Astrocyte of the spinal cord (primary cell): ENCODE data around the gene EGFL6.

Experiments
- DNase-seq: peaks from one replicate; pipeline ENCODE4 v3.0.0; 2011; ENCODE audit warnings: low read depth, low spot score
- H3K4me3 ChIP-seq: 2 replicates; pipeline ENCODE4 v1.5.1; 2011; ENCODE audit warnings: low read depth, mild to moderate bottlenecking, low read length, moderate library complexity
- in situ Hi-C: cut with HindIII; loops from 2 replicates; pipeline ENCODE4 v1.10.0; 2017; ENCODE audit warnings: low sequenced_read_pairs
- TF ChIP-seq, protein P1 (sequence below): IDR thresholded peaks from 2 replicates; pipeline ENCODE4 v1.5.1; 2012; ENCODE audit warnings: low read depth, mild to moderate bottlenecking, low read length, inconsistent platforms

Gene EGFL6

GRCh38 chrX:13552892-13553291 lies 16.5 kb upstream of the EGFL6 start:
- H3K4me3 ChIP-seq, result no peak overlapping the region
- no peak for DNase-seq
- in situ Hi-C loops, result no loop called here
- TF ChIP-seq, protein P1, sequence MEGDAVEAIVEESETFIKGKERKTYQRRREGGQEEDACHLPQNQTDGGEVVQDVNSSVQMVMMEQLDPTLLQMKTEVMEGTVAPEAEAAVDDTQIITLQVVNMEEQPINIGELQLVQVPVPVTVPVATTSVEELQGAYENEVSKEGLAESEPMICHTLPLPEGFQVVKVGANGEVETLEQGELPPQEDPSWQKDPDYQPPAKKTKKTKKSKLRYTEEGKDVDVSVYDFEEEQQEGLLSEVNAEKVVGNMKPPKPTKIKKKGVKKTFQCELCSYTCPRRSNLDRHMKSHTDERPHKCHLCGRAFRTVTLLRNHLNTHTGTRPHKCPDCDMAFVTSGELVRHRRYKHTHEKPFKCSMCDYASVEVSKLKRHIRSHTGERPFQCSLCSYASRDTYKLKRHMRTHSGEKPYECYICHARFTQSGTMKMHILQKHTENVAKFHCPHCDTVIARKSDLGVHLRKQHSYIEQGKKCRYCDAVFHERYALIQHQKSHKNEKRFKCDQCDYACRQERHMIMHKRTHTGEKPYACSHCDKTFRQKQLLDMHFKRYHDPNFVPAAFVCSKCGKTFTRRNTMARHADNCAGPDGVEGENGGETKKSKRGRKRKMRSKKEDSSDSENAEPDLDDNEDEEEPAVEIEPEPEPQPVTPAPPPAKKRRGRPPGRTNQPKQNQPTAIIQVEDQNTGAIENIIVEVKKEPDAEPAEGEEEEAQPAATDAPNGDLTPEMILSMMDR, result no peak

DNA sequence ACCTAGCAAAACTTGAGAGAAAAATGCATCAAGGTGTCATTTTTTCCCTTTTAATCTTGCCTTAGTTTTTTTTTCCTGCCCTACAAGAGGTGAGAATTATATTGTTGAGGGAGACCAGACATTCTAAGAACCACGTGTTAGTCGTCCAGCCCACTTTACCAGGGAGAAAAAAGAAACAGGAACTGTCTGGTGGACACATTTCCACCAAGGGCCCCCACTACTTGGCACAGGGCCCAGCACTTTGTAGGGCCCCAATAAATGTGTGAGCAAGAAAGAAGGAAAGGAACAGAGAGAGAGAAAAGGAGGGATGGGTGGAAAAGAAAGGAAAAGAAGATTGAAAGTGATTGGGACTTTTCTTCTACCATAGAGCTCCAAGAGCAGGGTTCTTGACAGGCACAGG lies 3.9 kb upstream of the EGFL6 start:
- in situ Hi-C loops, result no loop called here
- H3K4me3 ChIP-seq, result no peak overlapping the region
- no peak for DNase-seq
- TF ChIP-seq, protein P1, result no peak

DNA sequence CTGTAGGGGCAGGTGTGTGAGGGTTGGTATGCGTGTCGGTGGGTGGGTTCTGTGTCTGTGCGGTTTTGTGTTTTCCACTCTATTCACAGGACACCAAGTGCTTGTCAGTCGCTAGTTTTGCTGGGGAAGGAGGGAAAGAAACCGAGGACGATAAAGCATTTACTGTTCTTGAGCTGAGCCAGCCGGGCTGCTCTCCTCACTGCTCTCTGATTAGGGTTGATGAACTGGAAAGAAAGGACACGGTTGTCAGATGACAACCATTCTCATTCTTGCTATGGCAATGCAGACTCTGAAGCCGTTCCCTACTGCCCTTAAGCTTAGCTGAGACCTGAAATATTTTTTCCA lies 832 bp downstream of the EGFL6 start:
- no peak overlapping the region for H3K4me3 ChIP-seq
- in situ Hi-C loops, result no loop called here
- no peak for DNase-seq
- TF ChIP-seq, protein P1, result no peak

GRCh38 chrX:13571136-13571535 lies 1.7 kb downstream of the EGFL6 start:
- in situ Hi-C loops, result no loop called here
- no peak for DNase-seq
- TF ChIP-seq, protein P1, result no peak
- H3K4me3 ChIP-seq, result no peak overlapping the region

DNA sequence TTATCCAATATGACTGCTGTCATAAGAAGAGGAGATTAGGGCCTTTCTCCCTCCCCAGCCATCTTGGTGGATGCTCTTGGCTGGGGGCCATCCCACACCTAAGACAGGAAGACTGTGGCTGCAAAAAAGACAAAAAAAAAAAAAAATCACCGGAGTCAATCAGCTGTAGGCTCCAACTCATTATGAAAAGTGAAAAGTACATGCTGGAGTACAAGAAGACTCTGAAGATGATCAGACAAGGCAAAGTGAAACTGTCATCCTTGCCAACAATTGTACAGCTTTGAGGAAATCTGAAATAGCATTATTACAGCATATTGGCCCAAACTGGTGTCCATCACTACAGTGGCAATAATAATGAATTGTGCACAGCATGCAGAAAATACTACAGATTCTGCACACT lies 5.2 kb downstream of the EGFL6 start:
- in situ Hi-C loops, result no loop called here
- no peak overlapping the region for H3K4me3 ChIP-seq
- TF ChIP-seq, protein P1, result no peak
- DNase-seq, result no peak

DNA sequence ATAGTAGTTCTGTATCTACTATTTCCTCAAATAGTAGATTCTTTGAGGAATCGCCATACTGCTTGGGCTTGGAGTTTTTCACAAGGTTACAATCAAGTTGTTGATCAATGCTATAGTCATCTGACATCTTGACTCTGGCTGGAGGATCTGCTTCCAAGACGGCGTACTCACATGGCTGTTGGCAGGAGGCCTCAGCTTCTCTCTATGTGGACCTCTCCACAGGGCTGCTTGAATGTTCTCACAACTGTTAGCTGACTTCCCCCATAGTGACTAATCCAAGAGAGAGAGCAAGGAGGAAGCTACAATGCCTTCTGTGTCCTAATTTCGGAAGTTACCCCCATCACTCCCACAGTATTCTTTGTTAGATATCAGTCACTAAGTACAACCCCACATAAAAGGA lies 10.3 kb downstream of the EGFL6 start:
- in situ Hi-C loops, result no loop called here
- TF ChIP-seq, protein P1, result no peak
- DNase-seq, result no peak
- H3K4me3 ChIP-seq, result no peak overlapping the region

- in situ Hi-C loops, result no loop called here
- DNase-seq, result no peak
- H3K4me3 ChIP-seq, result no peak overlapping the region
- TF ChIP-seq, protein P1, result no peak
Observed at GRCh38 chrX:13581554-13581953, 12.2 kb downstream of the EGFL6 start.
